Measurements from ENCODE around the gene STK24. TPM values are rescaled to one million over a fixed set of nuclear protein-coding genes. Genes with fewer than 3 reads are reported as not detected.

STK24 gene
- total and polyA plus RNA-seq, 2 of the 8 experiments (the other 6 are each of a cell fraction or from before 2014, with no cell fraction given): 62.8 to 143 TPM

- Histone ChIP-seq H2BK20ac (ENCODE audit: low read length) (no peak overlapping the region), H3K36me3 (ENCODE audit: control insufficient read depth in 2 of 4, insufficient read depth in 4 of 4, low read length in 3 of 4) (peaks cover under 1 to 9% (median 4%) of the 10 kb centered on the region in 4 experiments; a peak in 7 of 8 replicates), H3K14ac (ENCODE audit: insufficient read length) (no peak overlapping the region), H3K9me3 (ENCODE audit: insufficient read depth in 2 of 2, low read depth in 1 of 2, low read length in 1 of 2) (no peaks in the 10 kb centered on the region), H2BK5ac (ENCODE audit: low read depth, low read length) (no peak overlapping the region), H4K5ac (ENCODE audit: insufficient read length, low read depth, low read length) (no peak overlapping the region), H3K4ac (replicated peaks; ENCODE audit: insufficient read length, low read depth, low read length) (no peak overlapping the region), H2BK12ac (ENCODE audit: low read depth, low read length) (no peak overlapping the region), H3K56ac (replicated peaks; ENCODE audit: insufficient read length, low read depth, low read length) (no peak overlapping the region), H3K18ac (ENCODE audit: extremely low read depth, low read length) (no peak overlapping the region), H4K91ac (replicated peaks; ENCODE audit: insufficient read length, low read length) (no peak overlapping the region), H2BK120ac (replicated peaks; ENCODE audit: low read depth, low read length) (no peak overlapping the region), H3K4me1 (replicated peaks in 1 of 4; ENCODE audit: control insufficient read depth in 3 of 4, insufficient read depth in 4 of 4, low read length in 3 of 4) (no peaks in the 10 kb centered on the region), H3K79me2 (ENCODE audit: control insufficient read depth in 1 of 2, insufficient read depth in 2 of 2, low read length in 2 of 2) (no peaks in the 10 kb centered on the region), H3K27me3 (replicated peaks in 1 of 4; ENCODE audit: control insufficient read depth in 3 of 4, extremely low read depth in 1 of 4, insufficient read depth in 3 of 4, low read length in 3 of 4) (no peaks in the 10 kb centered on the region), H3K4me3 (ENCODE audit: extremely low read depth in 1 of 4, insufficient read depth in 2 of 4, low read depth in 3 of 4, low read length in 4 of 4) (no peak overlapping the region), H3K27ac (ENCODE audit: low read depth, low read length) (no peak overlapping the region), H4K8ac (ENCODE audit: extremely low read depth, insufficient read depth, low read length) (no peak overlapping the region), H2BK15ac (ENCODE audit: low read length) (no peak overlapping the region), H3K23me2 (ENCODE audit: low read depth, low read length) (no peaks in the 10 kb centered on the region), H3K4me2 (ENCODE audit: insufficient read depth in 1 of 2, low read depth in 2 of 2, low read length in 2 of 2) (no peak overlapping the region), H3K79me1 (ENCODE audit: low read depth, low read length) (no peaks in the 10 kb centered on the region), H3K9ac (replicated peaks in 1 of 4; ENCODE audit: extremely low read depth in 1 of 4, low read depth in 3 of 4, low read length in 3 of 4) (no peak overlapping the region), H4K20me1 (replicated peaks in 1 of 2; ENCODE audit: control insufficient read depth in 1 of 2, insufficient read depth in 2 of 2, low read length in 2 of 2) (no peaks in the 10 kb centered on the region), H2AK5ac (ENCODE audit: low read depth, low read length) (no peak overlapping the region), H2AFZ (ENCODE audit: low read length) (no peak overlapping the region), H3K23ac (ENCODE audit: insufficient read length) (no peak overlapping the region)
- no peak for DNase-seq (ENCODE audit: low read depth in 1 of 2, low spot score in 2 of 2)
- WGBS, 2 experiments (ENCODE audit: extremely low coverage in 1 of 2, insufficient coverage in 1 of 2, insufficient read length in 1 of 2, insufficient replicate concordance in 2 of 2, low coverage in 1 of 2, low lambda C conversion rate in 2 of 2, missing lambda C conversion rate in 1 of 2): 81% methylated on average over 6 of the region's 6 CpGs; no CpG with 5 or more reads in 1 of the 2 experiments
- FAIRE-seq: no peak
- CTCF ChIA-PET (ENCODE audit: partially characterized antibody): interaction anchor here (0.7 to 1.5 kb wide), 2 partner anchors 35 to 233 kb away, joined by 3 to 4 read pairs; no protein-coding TSS in a partner anchor
- POLR2A ChIA-PET (ENCODE audit: partially characterized antibody): interaction anchor here (0.6 kb wide), 1 partner anchor 202 kb away, joined by 4 read pairs; no protein-coding TSS in a partner anchor
- TF ChIP-seq RXRA (IDR thresholded peaks at IDR 0.05; ENCODE audit: insufficient read depth, low read depth, low read length) (no peak), RNF2 (IDR thresholded peaks at IDR 0.05; ENCODE audit: borderline replicate concordance, low read depth, low read length, missing control alignments, poor library complexity, severe bottlenecking) (no peak), FOSL1 (IDR thresholded peaks at IDR 0.05; ENCODE audit: insufficient read depth, low read depth, low read length) (no peak)
Measured at GRCh38 chr13:98420554-98421175, 156.2 kb downstream of the STK24 start.
